Tibial nerve (tissue), 4 donors: ENCODE measurements around the gene MATN1. TPM values are rescaled to one million over a fixed set of nuclear protein-coding genes. Genes with fewer than 3 reads are reported as not detected.

ENCODE experiments used
- DNase-seq, 2 donors: peaks; one replicate each; pipeline ENCODE4 v3.0.0-alpha.2; 2019; ENCODE audit warnings: low spot score in 2 of 2
- H3K27ac ChIP-seq, 4 donors: fragments of 200-600 bp; sonication (generic) in 3 of 4; one replicate each; pipeline ENCODE4 v1.5.1; 2017 to 2019; ENCODE audit warnings: mild to moderate bottlenecking in 1 of 4
- H3K27me3 ChIP-seq, 2 donors: fragments of 200-600 bp; sonication (generic) in 1 of 2; one replicate each; pipeline versions ENCODE4 v1.5.1 to v1.6.0; 2017 to 2019
- H3K36me3 ChIP-seq, 3 donors: fragments of 200-600 bp; sonication (generic); one replicate each; pipeline ENCODE4 v1.5.1; 2018 to 2019
- H3K4me1 ChIP-seq, 4 donors: fragments of 200-600 bp; sonication (generic) in 3 of 4; one replicate each; pipeline ENCODE4 v1.5.1; 2017 to 2019
- H3K4me3 ChIP-seq, 4 donors: fragments of 200-600 bp; sonication (generic) in 3 of 4; one replicate each; pipeline ENCODE4 v1.5.1; 2017 to 2019; ENCODE audit warnings: mild to moderate bottlenecking in 1 of 4, moderate library complexity in 1 of 4
- H3K9me3 ChIP-seq, 4 donors: fragments of 200-600 bp; sonication (generic) in 3 of 4; one replicate each; pipeline ENCODE4 v1.5.1; 2017 to 2019
- EP300 ChIP-seq, 2 donors: sonication (generic); formaldehyde crosslinking; IDR thresholded peaks; one replicate each; pipeline ENCODE4 v1.6.1; 2017; ENCODE audit warnings: antibody characterized with exemption in 2 of 2, mild to moderate bottlenecking in 1 of 2
- POLR2A ChIP-seq, 2 donors: fragments of 450-650 bp; IDR thresholded peaks; one replicate each; pipeline ENCODE4 v1.6.1; 2017; ENCODE audit warnings: antibody characterized with exemption in 2 of 2, mild to moderate bottlenecking in 2 of 2, moderate library complexity in 2 of 2
- WGBS, 2 donors: methylation state at CpG; one replicate each; pipeline ENCODE4 v1.1.5; 2018; 5-methylcytosine and 5-hydroxymethylcytosine counted together
- total RNA-seq, 4 donors: library from RNA; depleted of rRNA; stranded (reverse); fragments of >200 nt; gene quantifications; one replicate each; pipeline ENCODE4 v1.1.0, GENCODE V29; 2016
- TF ChIP-seq, protein P1 (sequence below), 5 experiments: fragments of 200-600 bp in 3 of 5; fragments of 450-650 bp in 2 of 5; sonication (generic) in 3 of 5; IDR thresholded peaks; one replicate each; pipeline ENCODE4 v1.5.1; 2016 to 2019; ENCODE audit warnings: antibody characterized with exemption in 5 of 5, mild to moderate bottlenecking in 3 of 5, moderate library complexity in 2 of 5

The MATN1 gene
- total RNA-seq, 4 donors from 2014 or later: not detected

DNA sequence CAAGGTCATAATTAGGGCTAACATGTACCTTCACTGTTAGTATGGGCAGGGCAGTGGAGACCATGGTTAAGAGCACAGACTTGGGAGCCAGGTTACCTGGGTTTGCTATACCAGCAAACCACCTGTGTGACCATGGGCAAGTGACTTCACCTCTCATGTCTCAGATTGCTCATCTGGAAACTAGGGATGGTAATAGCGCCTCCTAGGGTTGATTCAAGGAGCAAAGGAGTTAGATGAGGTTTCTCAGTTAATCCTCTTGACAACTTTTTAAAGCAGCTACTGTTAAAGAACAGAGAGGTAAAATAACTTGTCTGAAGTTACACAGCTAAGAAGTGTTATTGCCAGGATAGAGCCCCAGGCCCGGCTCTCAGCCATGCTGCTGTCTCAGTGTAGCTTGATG lies 790 bp upstream of the MATN1 start:
- Histone ChIP-seq H3K4me1 (peaks cover 0 to 6% (median 2%) of the 10 kb centered on the region in 4 donors), H3K27ac (no peak overlapping the region), H3K36me3 (peaks cover 0 to 36% (median 0%) of the 10 kb centered on the region in 3 donors), H3K27me3 (no peaks in the 10 kb centered on the region), H3K9me3 (no peaks in the 10 kb centered on the region), H3K4me3 (no peak overlapping the region)
- WGBS, 2 donors: 96 to 100% methylated on average over 2 of the region's 2 CpGs
- DNase-seq: no peak
- no peak for TF ChIP-seq POLR2A (IDR thresholded peaks at IDR 0.05)

DNA sequence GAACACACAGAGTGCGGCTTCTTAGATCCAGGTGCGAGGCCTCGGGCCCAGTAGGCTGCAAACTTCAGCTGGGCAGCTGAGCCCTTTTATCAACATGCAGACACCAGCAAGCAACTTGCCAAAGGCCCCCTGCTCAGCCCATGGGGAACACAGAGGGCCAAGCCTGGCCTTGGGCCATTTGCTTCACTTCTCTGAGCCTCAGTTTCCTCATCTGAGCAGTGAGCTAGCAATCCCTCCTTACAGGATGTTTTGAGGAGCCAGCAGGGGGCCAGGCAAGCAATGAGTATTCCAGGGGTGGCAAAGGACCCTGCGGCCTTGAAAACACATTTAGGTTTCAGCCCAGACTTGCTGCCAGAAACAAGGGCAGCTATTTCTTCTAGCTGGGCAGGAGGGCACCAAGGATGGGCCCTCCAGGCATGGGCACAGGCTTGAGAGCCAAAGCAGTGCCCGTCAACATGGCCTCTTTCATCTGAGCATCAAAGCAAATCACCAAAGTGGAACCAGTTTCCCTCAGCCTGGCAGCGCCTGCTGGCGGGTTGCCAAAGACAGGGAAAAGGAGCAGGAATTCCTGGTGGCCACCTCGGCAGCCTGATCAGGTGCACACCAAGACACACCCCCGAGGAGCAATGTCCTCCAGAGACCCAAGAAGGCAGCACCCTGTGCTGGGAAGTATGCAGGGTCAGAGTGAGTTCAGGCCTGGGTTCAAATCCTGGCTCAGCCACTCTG lies 1.4 kb downstream of the MATN1 start:
- no peaks in the 10 kb centered on the region for H3K27me3 ChIP-seq
- peaks cover 0 to 36% (median 0%) of the 10 kb centered on the region in 3 donors for H3K36me3 ChIP-seq
- no peak overlapping the region for H3K4me3 ChIP-seq
- DNase-seq: no peak
- 69 to 83% methylated on average over 8 of the region's 9 CpGs for WGBS, 2 donors
- H3K27ac ChIP-seq: no peak overlapping the region
- H3K4me1 ChIP-seq: peaks cover 0 to 10% (median 2%) of the 10 kb centered on the region in 4 donors
- TF ChIP-seq POLR2A (IDR thresholded peaks at IDR 0.05) (no peak), EP300 (IDR thresholded peaks at IDR 0.05) (no peak)
- TF ChIP-seq, protein P1, sequence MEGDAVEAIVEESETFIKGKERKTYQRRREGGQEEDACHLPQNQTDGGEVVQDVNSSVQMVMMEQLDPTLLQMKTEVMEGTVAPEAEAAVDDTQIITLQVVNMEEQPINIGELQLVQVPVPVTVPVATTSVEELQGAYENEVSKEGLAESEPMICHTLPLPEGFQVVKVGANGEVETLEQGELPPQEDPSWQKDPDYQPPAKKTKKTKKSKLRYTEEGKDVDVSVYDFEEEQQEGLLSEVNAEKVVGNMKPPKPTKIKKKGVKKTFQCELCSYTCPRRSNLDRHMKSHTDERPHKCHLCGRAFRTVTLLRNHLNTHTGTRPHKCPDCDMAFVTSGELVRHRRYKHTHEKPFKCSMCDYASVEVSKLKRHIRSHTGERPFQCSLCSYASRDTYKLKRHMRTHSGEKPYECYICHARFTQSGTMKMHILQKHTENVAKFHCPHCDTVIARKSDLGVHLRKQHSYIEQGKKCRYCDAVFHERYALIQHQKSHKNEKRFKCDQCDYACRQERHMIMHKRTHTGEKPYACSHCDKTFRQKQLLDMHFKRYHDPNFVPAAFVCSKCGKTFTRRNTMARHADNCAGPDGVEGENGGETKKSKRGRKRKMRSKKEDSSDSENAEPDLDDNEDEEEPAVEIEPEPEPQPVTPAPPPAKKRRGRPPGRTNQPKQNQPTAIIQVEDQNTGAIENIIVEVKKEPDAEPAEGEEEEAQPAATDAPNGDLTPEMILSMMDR (IDR thresholded peaks at IDR 0.05): no peak
- H3K9me3 ChIP-seq: no peaks in the 10 kb centered on the region

DNA sequence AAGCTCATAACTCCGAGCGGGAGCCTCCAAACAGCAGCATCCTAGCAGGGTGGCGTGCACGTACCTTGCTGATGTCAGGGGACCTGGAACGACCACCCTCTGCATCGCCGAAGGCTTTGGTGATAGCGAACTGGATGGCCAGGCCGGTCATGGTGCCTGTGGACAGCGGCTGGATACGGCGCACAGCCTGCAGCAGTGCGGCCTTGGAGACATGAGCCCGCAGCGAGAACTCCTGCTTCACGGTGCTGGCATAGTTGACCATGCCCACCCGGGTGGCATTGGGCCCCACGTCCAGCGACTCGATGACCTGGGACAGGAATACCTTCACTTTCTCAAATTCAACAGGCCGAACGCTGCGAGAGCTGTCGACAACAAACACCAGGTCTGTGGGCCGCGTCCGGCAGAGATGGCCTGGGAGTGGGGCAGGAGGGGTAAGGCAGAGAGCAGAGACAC lies 2.0 kb downstream of the MATN1 start:
- Histone ChIP-seq H3K9me3 (peaks cover 0 to 1% (median 0%) of the 10 kb centered on the region in 4 donors), H3K27ac (no peak overlapping the region), H3K4me3 (no peak overlapping the region), H3K36me3 (peaks cover 0 to 36% (median 0%) of the 10 kb centered on the region in 3 donors), H3K4me1 (peaks cover 0 to 10% (median 2%) of the 10 kb centered on the region in 4 donors), H3K27me3 (no peaks in the 10 kb centered on the region)
- WGBS, 2 donors: 96% methylated on average over 16 to 21 of the region's 27 CpGs
- DNase-seq: no peak
- TF ChIP-seq, protein P1 (IDR thresholded peaks at IDR 0.05): no peak
- no peak for TF ChIP-seq EP300 (IDR thresholded peaks at IDR 0.05)
- TF ChIP-seq POLR2A (IDR thresholded peaks at IDR 0.05): no peak

DNA sequence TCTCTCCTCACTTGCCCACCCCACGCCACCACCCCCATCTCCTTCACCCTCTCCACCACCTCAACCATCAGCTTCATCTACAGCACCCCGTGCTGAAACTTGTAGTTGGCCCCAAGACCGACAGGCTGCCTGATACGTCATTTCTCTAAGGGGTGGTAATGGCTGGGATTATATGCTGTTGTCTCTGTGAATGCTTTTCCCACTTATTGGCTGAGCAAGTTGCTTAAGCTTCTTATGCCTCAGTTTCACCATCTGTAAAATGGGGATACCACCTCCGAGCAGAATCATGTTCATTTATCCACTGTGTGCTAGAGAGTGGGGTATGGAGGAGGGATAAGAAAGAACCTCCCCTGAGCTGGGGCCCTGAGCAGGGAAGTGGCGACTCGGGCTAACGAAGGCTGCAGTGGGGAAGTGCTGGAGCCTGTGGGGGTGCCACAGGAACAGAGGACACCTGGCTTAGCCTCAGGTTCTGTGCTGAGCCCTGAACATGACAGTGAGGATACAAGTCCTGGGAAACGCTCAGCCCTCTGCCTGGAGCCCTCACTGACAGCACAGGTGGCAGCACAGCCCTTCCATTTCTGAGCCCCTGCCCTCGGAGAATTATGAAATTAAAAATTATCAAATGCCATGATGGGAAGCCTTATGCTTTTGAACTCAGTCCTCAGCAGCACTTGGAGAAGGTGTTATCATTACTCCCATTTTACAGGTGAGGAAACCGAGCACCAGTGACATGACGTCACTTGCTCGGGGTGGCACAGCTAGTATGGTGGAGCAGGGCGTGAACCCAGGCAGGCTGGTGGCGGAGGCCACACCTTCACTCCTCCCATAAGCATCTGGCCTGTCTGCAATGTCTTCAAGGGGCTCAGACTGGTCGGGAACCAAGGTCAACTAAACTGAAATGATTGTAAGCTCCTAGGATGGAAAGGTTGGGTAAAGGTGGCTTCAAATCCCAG lies 2.8 kb downstream of the MATN1 start:
- WGBS, 2 donors: 87 to 89% methylated on average over 16 of the region's 16 CpGs
- TF ChIP-seq, protein P1 (IDR thresholded peaks at IDR 0.05): no peak
- TF ChIP-seq EP300 (IDR thresholded peaks at IDR 0.05) (no peak), POLR2A (IDR thresholded peaks at IDR 0.05) (no peak)
- no peaks in the 10 kb centered on the region for H3K27me3 ChIP-seq

DNA sequence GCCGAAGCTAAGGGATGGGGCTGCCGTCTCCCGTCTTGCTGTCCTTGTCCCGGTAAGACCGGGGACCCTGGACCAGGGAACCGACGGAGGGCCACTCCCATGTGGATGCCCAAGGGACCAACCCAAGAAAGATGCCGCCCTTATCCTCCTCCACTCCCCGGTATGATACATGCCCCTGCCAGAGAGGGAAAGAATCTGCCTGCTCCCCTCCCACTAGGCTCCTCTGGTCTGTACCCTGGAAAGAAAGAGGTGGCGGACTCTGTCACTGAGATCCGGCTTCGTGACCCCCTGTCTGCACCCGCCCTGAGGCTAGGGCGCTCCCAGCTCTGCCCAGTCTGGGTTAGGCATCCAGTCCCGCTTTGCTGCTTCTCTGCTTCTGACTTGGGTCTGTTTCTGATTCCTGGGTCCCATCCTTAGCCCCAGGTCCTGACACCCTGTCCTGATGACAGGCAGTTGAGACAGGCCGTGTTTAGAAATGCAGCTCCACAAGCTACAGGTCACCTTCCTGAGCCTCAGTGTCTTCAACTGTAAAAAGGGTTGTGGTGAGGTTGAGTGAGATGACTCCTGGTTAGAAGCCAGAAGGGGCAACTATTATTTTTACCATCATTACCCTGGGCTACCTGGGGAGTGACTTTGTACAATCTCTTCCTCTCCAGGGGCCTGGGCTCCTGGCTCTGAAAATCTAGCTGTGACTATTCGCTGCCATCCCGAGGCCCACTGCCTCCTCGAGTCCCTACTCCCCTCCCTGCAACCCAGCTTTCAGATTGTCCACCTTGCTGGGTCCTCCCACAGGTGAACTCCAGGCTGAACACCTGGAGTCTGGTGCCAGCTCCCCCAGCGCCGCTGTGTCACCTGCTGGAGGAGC lies 3.7 kb downstream of the MATN1 start:
- DNase-seq: no peak
- Histone ChIP-seq H3K27ac (peak overlapping the region; percentile 96 to 99 (median 98)), H3K4me3 (peak overlapping the region; percentile 60 to 74 (median 62)), H3K27me3 (no peaks in the 10 kb centered on the region), H3K9me3 (peaks cover 0 to 15% (median 0%) of the 10 kb centered on the region in 4 donors), H3K36me3 (peaks cover 0 to 24% (median 0%) of the 10 kb centered on the region in 3 donors), H3K4me1 (peaks cover 0 to 10% (median 2%) of the 10 kb centered on the region in 4 donors)
- no peak for TF ChIP-seq EP300 (IDR thresholded peaks at IDR 0.05)
- TF ChIP-seq, protein P1 (IDR thresholded peaks at IDR 0.05): peak in 1 of 5 experiments; percentile 28
- 35 to 48% methylated on average over 15 to 20 of the region's 21 CpGs for WGBS, 2 donors

More for the DNA sequence above, 2.8 kb downstream of the MATN1 start:
- H3K9me3 ChIP-seq: peaks cover 0 to 9% (median 0%) of the 10 kb centered on the region in 4 donors
- H3K4me3 ChIP-seq: no peak overlapping the region
- H3K36me3 ChIP-seq: peaks cover 0 to 33% (median 0%) of the 10 kb centered on the region in 3 donors
- no peak for DNase-seq
- peaks cover 0 to 10% (median 2%) of the 10 kb centered on the region in 4 donors for H3K4me1 ChIP-seq
- H3K27ac ChIP-seq: no peak overlapping the region
